ENCODE data around the gene NDE1. TPM values are rescaled to one million over a fixed set of nuclear protein-coding genes. Genes with fewer than 3 reads are reported as not detected.
A peak's percentile ranks its signal among the peaks of the same experiment; 100 is the strongest.
"Not testable (repeated sequence)": the region's sequence is repeated elsewhere in the genome, so short reads cannot be mapped to it uniquely, and the experiment has no call there.

Gene NDE1
- total and polyA plus RNA-seq, 2 experiments from 2014 or later, result 10.3 to 11.8 TPM

GRCh38 chr16:15725641-15726240 lies 75.7 kb downstream of the NDE1 start:
- H2AFZ ChIP-seq, result no peak overlapping the region
- H3K36me3 ChIP-seq (replicated peaks; ENCODE audit: insufficient read depth, low read depth), result no peaks in the 10 kb centered on the region
- no peaks in the 10 kb centered on the region for H3K9me3 ChIP-seq (ENCODE audit: low read depth)
- H3K4me2 ChIP-seq, result no peak overlapping the region
- H3K4me1 ChIP-seq (ENCODE audit: insufficient read depth), result no peaks in the 10 kb centered on the region
- no peak overlapping the region for H3K4me3 ChIP-seq
- 91% methylated on average over 5 of the region's 5 CpGs for WGBS (ENCODE audit: low lambda C conversion rate, missing lambda C conversion rate)
- H3K27ac ChIP-seq, result no peak overlapping the region
- no peak for TF ChIP-seq EZH2phosphoT487 (IDR thresholded peaks at IDR 0.05; ENCODE audit: low read depth, severe bottlenecking, unreplicated experiment)
- no peak for TF ChIP-seq CTCF (IDR thresholded peaks at IDR 0.05; ENCODE audit: poor library complexity)
- TF ChIP-seq EZH2 (IDR thresholded peaks at IDR 0.05; ENCODE audit: borderline replicate concordance), result no peak
- H3K9me2 ChIP-seq (replicated peaks; ENCODE audit: insufficient read depth), result no peaks in the 10 kb centered on the region
- no peaks in the 10 kb centered on the region for H4K20me1 ChIP-seq (ENCODE audit: insufficient read depth, poor library complexity, severe bottlenecking)
- DNase-seq (ENCODE audit: low spot score), result no peak
- no peaks in the 10 kb centered on the region for H3K27me3 ChIP-seq
- H3K79me2 ChIP-seq, result no peaks in the 10 kb centered on the region

DNA sequence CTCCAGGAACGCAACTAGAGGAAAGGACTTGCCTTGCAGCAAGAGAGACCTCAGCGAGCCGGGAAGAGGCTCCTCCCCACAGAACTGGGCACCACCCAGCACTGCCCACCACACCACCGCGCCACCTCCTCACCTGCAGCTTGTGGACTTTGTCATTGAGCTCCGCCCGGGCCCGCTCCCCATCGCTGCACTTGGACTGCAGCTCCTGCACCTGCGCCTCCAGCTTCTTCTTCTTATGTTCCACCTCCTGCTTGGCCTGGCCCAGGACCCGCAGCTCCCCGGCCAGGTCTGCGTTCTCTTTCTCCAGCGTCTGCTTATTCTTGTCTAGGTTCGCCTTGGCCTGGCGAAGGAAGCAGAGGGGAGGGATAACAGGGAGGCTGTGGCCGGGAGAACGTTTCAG lies 76.7 kb downstream of the NDE1 start:
- Histone ChIP-seq H3K4me3 (no peak overlapping the region), H4K20me1 (ENCODE audit: insufficient read depth, poor library complexity, severe bottlenecking) (no peaks in the 10 kb centered on the region), H3K27ac (no peak overlapping the region), H3K9me2 (replicated peaks; ENCODE audit: insufficient read depth) (no peaks in the 10 kb centered on the region), H3K9me3 (ENCODE audit: low read depth) (no peaks in the 10 kb centered on the region), H3K79me2 (no peaks in the 10 kb centered on the region), H3K4me1 (ENCODE audit: insufficient read depth) (no peaks in the 10 kb centered on the region), H2AFZ (no peak overlapping the region), H3K36me3 (replicated peaks; ENCODE audit: insufficient read depth, low read depth) (no peaks in the 10 kb centered on the region), H3K27me3 (no peaks in the 10 kb centered on the region), H3K4me2 (no peak overlapping the region)
- no peak for TF ChIP-seq EZH2phosphoT487 (IDR thresholded peaks at IDR 0.05; ENCODE audit: low read depth, severe bottlenecking, unreplicated experiment)
- TF ChIP-seq CTCF (IDR thresholded peaks at IDR 0.05; ENCODE audit: poor library complexity), result no peak
- TF ChIP-seq EZH2 (IDR thresholded peaks at IDR 0.05; ENCODE audit: borderline replicate concordance), result no peak
- WGBS (ENCODE audit: low lambda C conversion rate, missing lambda C conversion rate), result 94% methylated on average over 18 of the region's 18 CpGs
- DNase-seq (ENCODE audit: low spot score), result peak; percentile 19

DNA sequence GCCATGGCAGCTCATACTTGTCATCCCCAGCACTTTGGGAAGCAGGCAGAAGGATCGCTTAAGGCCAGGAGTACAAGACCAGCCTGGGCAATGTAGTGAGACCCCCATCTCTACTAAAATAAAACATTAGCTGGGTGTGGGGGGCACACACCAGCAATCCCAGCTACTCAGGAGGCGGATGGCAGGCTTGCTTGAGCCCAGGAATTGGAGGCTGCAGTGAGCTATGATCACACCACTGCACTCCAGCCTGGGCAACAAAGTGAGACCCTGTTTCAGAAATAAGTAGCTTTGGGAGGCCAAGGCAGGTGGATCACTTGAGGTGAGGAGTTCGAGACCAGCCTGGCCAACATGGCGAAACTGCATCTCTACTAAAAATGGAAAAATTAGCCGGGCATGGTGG lies 77.7 kb downstream of the NDE1 start:
- not testable (repeated sequence) for H3K4me3 ChIP-seq; H3K9me2 ChIP-seq (replicated peaks; ENCODE audit: insufficient read depth); H3K36me3 ChIP-seq (replicated peaks; ENCODE audit: insufficient read depth, low read depth); H3K27ac ChIP-seq; H3K9me3 ChIP-seq (ENCODE audit: low read depth); H3K27me3 ChIP-seq; H3K4me1 ChIP-seq (ENCODE audit: insufficient read depth); H3K4me2 ChIP-seq; H4K20me1 ChIP-seq (ENCODE audit: insufficient read depth, poor library complexity, severe bottlenecking); H2AFZ ChIP-seq; H3K79me2 ChIP-seq; DNase-seq (ENCODE audit: low spot score)
- 92% methylated on average over 5 of the region's 5 CpGs for WGBS (ENCODE audit: low lambda C conversion rate, missing lambda C conversion rate)

GRCh38 chr16:15729152-15729551 lies 79.1 kb downstream of the NDE1 start:
- no peak overlapping the region for H3K27ac ChIP-seq
- no peak for DNase-seq (ENCODE audit: low spot score)
- no peaks in the 10 kb centered on the region for H3K4me1 ChIP-seq (ENCODE audit: insufficient read depth)
- TF ChIP-seq EZH2phosphoT487 (IDR thresholded peaks at IDR 0.05; ENCODE audit: low read depth, severe bottlenecking, unreplicated experiment) (no peak), EZH2 (IDR thresholded peaks at IDR 0.05; ENCODE audit: borderline replicate concordance) (no peak), CTCF (IDR thresholded peaks at IDR 0.05; ENCODE audit: poor library complexity) (no peak)
- H2AFZ ChIP-seq, result no peak overlapping the region
- no peaks in the 10 kb centered on the region for H3K27me3 ChIP-seq
- no peak overlapping the region for H3K4me2 ChIP-seq
- H3K9me2 ChIP-seq (replicated peaks; ENCODE audit: insufficient read depth), result no peaks in the 10 kb centered on the region
- H4K20me1 ChIP-seq (ENCODE audit: insufficient read depth, poor library complexity, severe bottlenecking), result no peaks in the 10 kb centered on the region
- 92% methylated on average over 7 of the region's 7 CpGs for WGBS (ENCODE audit: low lambda C conversion rate, missing lambda C conversion rate)
- H3K9me3 ChIP-seq (ENCODE audit: low read depth), result no peaks in the 10 kb centered on the region
- no peak overlapping the region for H3K4me3 ChIP-seq
- no peaks in the 10 kb centered on the region for H3K36me3 ChIP-seq (replicated peaks; ENCODE audit: insufficient read depth, low read depth)
- H3K79me2 ChIP-seq, result no peaks in the 10 kb centered on the region

All from hepatocyte (in vitro differentiated cells).